Breast epithelium (tissue), 4 donors: ENCODE data around the gene IPO4. TPM values are rescaled to one million over a fixed set of nuclear protein-coding genes. Genes with fewer than 3 reads are reported as not detected.

Source experiments
- DNase-seq, 2 donors: peaks; one replicate each; pipeline ENCODE4 v3.0.0-alpha.2; 2019; ENCODE audit warnings: low spot score in 2 of 2
- H3K27ac ChIP-seq, 2 donors: fragments of 200-600 bp; sonication (generic) in 1 of 2; one replicate each; pipeline ENCODE4 v1.5.1; 2016 to 2019; ENCODE audit warnings: mild to moderate bottlenecking in 1 of 2
- H3K27me3 ChIP-seq, 2 donors: fragments of 200-600 bp; sonication (generic) in 1 of 2; one replicate each; pipeline versions ENCODE4 v1.5.1 to v1.6.0; 2017 to 2019; ENCODE audit warnings: control low read depth in 1 of 2, mild to moderate bottlenecking in 1 of 2
- H3K36me3 ChIP-seq: fragments of 200-600 bp; one replicate; pipeline ENCODE4 v1.5.1; 2019
- H3K4me1 ChIP-seq, 2 donors: fragments of 200-600 bp; sonication (generic); one replicate each; pipeline ENCODE4 v1.5.1; 2016 to 2019; ENCODE audit warnings: control low read depth in 1 of 2
- H3K4me3 ChIP-seq, 3 donors: fragments of 200-600 bp; sonication (generic); 1 replicate in 2 of 3; 2 replicates in 1 of 3; pipeline ENCODE4 v1.5.1; 2016 to 2019; ENCODE audit warnings: mild to moderate bottlenecking in 3 of 3, moderate library complexity in 2 of 3
- H3K9me3 ChIP-seq, 2 donors: fragments of 200-600 bp; sonication (generic) in 1 of 2; one replicate each; pipeline ENCODE4 v1.5.1; 2016 to 2019; ENCODE audit warnings: control low read depth in 1 of 2
- CTCF ChIP-seq, 3 donors: fragments of 450-650 bp; IDR thresholded peaks; one replicate each; pipeline ENCODE4 v1.5.1; 2016 to 2017; ENCODE audit warnings: antibody characterized with exemption in 3 of 3, mild to moderate bottlenecking in 3 of 3, moderate library complexity in 3 of 3
- POLR2A ChIP-seq: fragments of 450-650 bp; IDR thresholded peaks from one replicate; pipeline ENCODE4 v1.6.1; 2016; ENCODE audit warnings: antibody characterized with exemption, mild to moderate bottlenecking, moderate library complexity
- POLR2AphosphoS5 ChIP-seq, 3 donors: sonication (generic); formaldehyde crosslinking; IDR thresholded peaks; one replicate each; pipeline ENCODE4 v1.6.1; 2017; ENCODE audit warnings: antibody characterized with exemption in 3 of 3
- intact Hi-C: fragments of 100-400 bp; cut with DNase I; formaldehyde crosslinking; loops from one replicate; pipeline ENCODE4 v1.15.1; 2023; ENCODE audit warnings: low total_unique reads
- total RNA-seq, 3 donors: library from RNA; depleted of rRNA; stranded (reverse); fragments of >200 nt; gene quantifications; one replicate each; pipeline ENCODE4 v1.1.0, GENCODE V29; 2016

IPO4 gene
- total RNA-seq, 3 donors from 2014 or later, result 17.0 to 41.6 (median 21.7) TPM

DNA sequence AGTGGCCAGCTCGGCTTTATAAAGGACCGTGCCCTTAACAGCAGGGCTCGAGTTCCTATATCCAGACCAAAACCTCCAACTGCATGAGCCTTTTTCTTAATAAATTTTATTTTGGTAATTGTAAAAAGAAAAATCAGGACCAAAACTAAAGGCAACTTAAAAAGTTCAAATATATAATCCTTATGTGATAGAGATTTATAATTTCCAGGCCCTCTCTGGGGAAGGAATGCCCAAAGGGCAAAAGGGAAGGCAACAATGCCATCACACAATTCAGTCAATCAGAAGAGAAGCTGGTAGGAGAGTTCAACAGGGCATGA, 401 bp upstream of the IPO4 start:
- Histone ChIP-seq H3K9me3 (no peaks in the 10 kb centered on the region), H3K27ac (peak overlapping the region in 1 of 2 donors; percentile 63), H3K36me3 (peaks cover 5% of the 10 kb centered on the region), H3K4me3 (peak overlapping the region in 2 of 3 donors; percentile 76 to 79), H3K4me1 (peaks cover 0 to 8% of the 10 kb centered on the region in 2 donors), H3K27me3 (no peaks in the 10 kb centered on the region)
- TF ChIP-seq POLR2AphosphoS5 (IDR thresholded peaks at IDR 0.05) (no peak), POLR2A (no peak), CTCF (IDR thresholded peaks at IDR 0.05) (no peak)
- intact Hi-C loops, result no loop called here
- DNase-seq, result no peak

DNA sequence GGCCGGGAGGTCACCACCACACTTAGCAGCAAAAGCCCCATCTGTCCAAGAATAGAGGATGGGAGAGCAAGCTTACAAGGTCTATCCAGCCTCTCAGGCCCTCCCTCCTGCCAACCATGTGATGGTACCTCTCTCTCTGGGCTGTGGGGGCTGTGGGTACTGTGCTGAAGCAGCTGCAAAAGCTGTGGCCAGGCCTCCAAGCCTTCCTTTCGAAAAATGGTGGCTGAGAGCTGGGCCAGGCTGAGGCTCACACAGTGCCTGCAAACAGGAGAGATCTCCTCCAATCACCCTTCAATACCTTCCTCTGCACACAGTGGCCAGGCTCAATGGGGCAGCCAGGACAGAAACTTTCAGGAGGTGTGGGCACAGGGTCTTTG, 1.1 kb downstream of the IPO4 start:
- Histone ChIP-seq H3K4me3 (peak overlapping the region; percentile 68 to 79 (median 76)), H3K27ac (peak overlapping the region in 1 of 2 donors; percentile 80), H3K36me3 (peaks cover 5% of the 10 kb centered on the region), H3K9me3 (no peaks in the 10 kb centered on the region), H3K4me1 (peaks cover 0 to 8% of the 10 kb centered on the region in 2 donors), H3K27me3 (no peaks in the 10 kb centered on the region)
- intact Hi-C loops, result no loop called here
- TF ChIP-seq CTCF (IDR thresholded peaks at IDR 0.05) (no peak), POLR2A (no peak), POLR2AphosphoS5 (IDR thresholded peaks at IDR 0.05) (no peak)
- no peak for DNase-seq

DNA sequence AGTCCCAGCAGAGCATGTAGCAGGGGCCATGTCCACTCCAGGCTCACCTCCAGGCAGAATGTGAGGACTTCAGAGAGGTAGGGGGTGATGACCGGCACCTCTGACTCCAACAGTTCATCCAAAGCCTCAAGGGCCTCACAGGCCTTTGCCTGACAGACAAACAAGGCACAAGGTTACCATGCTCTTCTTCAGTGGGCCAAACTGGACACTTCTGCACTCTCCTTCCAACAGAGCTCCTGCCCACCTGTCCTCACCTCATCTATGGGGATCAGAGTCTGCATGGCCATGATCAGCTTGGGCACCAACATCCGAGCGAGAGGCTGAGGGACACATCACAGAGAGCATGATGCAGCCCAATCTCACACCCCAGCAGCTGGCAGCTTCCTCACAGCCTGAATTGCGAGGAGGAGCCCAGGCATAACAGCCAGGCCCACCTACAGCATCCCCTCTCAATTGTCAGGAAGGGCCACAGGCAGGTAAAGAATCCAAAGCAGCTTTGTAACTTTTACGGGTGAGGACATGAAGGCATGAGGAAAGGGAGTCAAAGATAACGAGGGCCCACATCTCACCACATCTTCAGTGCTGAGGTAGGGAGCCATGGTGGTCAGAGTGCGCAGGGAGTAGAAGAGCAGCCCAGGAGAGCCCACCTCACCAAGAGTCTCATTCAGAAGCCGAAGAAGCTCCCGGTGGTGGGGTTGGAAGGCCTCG, 1.6 kb downstream of the IPO4 start:
- Histone ChIP-seq H3K9me3 (no peaks in the 10 kb centered on the region), H3K27ac (peak overlapping the region in 1 of 2 donors; percentile 80), H3K27me3 (no peaks in the 10 kb centered on the region), H3K4me3 (no peak overlapping the region), H3K4me1 (peaks cover 0 to 8% of the 10 kb centered on the region in 2 donors), H3K36me3 (peaks cover 5% of the 10 kb centered on the region)
- intact Hi-C loops, result no loop called here
- DNase-seq, result no peak
- TF ChIP-seq CTCF (IDR thresholded peaks at IDR 0.05), result no peak
- no peak for TF ChIP-seq POLR2A
- TF ChIP-seq POLR2AphosphoS5 (IDR thresholded peaks at IDR 0.05), result no peak

GRCh38 chr14:24185741-24186140, 2.9 kb downstream of the IPO4 start:
- no peaks in the 10 kb centered on the region for H3K9me3 ChIP-seq
- no peak overlapping the region for H3K4me3 ChIP-seq
- H3K36me3 ChIP-seq, result peaks cover 5% of the 10 kb centered on the region
- intact Hi-C loops, result no loop called here
- peaks cover 0 to 8% of the 10 kb centered on the region in 2 donors for H3K4me1 ChIP-seq
- H3K27me3 ChIP-seq, result no peaks in the 10 kb centered on the region
- DNase-seq, result no peak
- no peak for TF ChIP-seq POLR2A
- TF ChIP-seq POLR2AphosphoS5 (IDR thresholded peaks at IDR 0.05), result no peak
- H3K27ac ChIP-seq, result no peak overlapping the region

GRCh38 chr14:24185026-24185425, 3.6 kb downstream of the IPO4 start:
- no peak for TF ChIP-seq POLR2AphosphoS5 (IDR thresholded peaks at IDR 0.05)
- TF ChIP-seq CTCF (IDR thresholded peaks at IDR 0.05), result no peak

More at GRCh38 chr14:24185026-24185425, 3.6 kb downstream of the IPO4 start:
- intact Hi-C loops, result no loop called here
- H3K27me3 ChIP-seq, result no peaks in the 10 kb centered on the region
- peaks cover 0 to 8% of the 10 kb centered on the region in 2 donors for H3K4me1 ChIP-seq
- no peak for DNase-seq
- no peak overlapping the region for H3K4me3 ChIP-seq
- H3K36me3 ChIP-seq, result peaks cover 5% of the 10 kb centered on the region
- no peaks in the 10 kb centered on the region for H3K9me3 ChIP-seq
- H3K27ac ChIP-seq, result no peak overlapping the region
